Liver (tissue), 3 donors: ENCODE data around the gene ZNF99.
"Not testable (repeated sequence)": the region's sequence is repeated elsewhere in the genome, so short reads cannot be mapped to it uniquely, and the experiment has no call there.

ENCODE experiments used
- HNF4G ChIP-seq: IDR thresholded peaks from 2 replicates; pipeline ENCODE4 v1.6.1; 2016; ENCODE audit warnings: antibody characterized with exemption
- JUND ChIP-seq, 2 donors: IDR thresholded peaks; 2 replicates each; pipeline ENCODE4 v1.6.1; 2016; ENCODE audit warnings: antibody characterized with exemption in 2 of 2
- RAD21 ChIP-seq, 2 donors: IDR thresholded peaks; 2 replicates each; pipeline ENCODE4 v1.6.1; 2016; ENCODE audit warnings: antibody characterized with exemption in 2 of 2, mild to moderate bottlenecking in 2 of 2
- YY1 ChIP-seq: IDR thresholded peaks from 2 replicates; pipeline ENCODE4 v1.6.1; 2016; ENCODE audit warnings: antibody characterized with exemption, mild to moderate bottlenecking
- TF ChIP-seq, protein P1 (sequence below): fragments of 150-350 bp; IDR thresholded peaks from 2 replicates; pipeline ENCODE4 v1.5.1; 2017; ENCODE audit warnings: improper control_type of control experiment, low read depth, low read length; ENCODE audit not compliant: missing input control
- TF ChIP-seq, protein P2 (sequence below): IDR thresholded peaks from 2 replicates; pipeline ENCODE4 v1.6.1; 2016; ENCODE audit warnings: antibody characterized with exemption, mild to moderate bottlenecking
- TF ChIP-seq, protein P3 (sequence below): IDR thresholded peaks from 2 replicates; pipeline ENCODE4 v1.6.1; 2016; ENCODE audit warnings: antibody characterized with exemption
- donor health status: healthy.
- donor health status: healthy.

DNA sequence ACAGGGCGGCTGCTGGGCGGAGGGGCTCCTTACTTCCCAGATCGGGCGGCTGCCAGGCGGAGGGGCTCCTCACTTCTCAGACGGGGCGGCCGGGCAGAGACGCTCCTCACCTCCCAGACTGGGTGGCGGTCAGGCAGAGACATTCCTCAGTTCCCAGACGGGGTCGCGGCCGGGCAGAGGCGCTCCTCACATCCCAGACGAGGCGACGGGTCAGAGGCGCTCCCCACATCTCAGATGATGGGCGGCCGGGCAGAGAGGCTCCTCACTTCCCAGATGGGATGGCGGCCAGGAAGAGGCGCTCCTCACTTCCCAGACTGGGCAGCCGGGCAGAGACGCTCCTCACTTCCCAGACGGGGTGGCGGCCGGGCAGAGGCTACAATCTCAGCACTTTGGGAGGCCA, 80.9 kb downstream of the ZNF99 start:
- TF ChIP-seq, protein P1, sequence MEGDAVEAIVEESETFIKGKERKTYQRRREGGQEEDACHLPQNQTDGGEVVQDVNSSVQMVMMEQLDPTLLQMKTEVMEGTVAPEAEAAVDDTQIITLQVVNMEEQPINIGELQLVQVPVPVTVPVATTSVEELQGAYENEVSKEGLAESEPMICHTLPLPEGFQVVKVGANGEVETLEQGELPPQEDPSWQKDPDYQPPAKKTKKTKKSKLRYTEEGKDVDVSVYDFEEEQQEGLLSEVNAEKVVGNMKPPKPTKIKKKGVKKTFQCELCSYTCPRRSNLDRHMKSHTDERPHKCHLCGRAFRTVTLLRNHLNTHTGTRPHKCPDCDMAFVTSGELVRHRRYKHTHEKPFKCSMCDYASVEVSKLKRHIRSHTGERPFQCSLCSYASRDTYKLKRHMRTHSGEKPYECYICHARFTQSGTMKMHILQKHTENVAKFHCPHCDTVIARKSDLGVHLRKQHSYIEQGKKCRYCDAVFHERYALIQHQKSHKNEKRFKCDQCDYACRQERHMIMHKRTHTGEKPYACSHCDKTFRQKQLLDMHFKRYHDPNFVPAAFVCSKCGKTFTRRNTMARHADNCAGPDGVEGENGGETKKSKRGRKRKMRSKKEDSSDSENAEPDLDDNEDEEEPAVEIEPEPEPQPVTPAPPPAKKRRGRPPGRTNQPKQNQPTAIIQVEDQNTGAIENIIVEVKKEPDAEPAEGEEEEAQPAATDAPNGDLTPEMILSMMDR, result not testable (repeated sequence)
- TF ChIP-seq, protein P2, sequence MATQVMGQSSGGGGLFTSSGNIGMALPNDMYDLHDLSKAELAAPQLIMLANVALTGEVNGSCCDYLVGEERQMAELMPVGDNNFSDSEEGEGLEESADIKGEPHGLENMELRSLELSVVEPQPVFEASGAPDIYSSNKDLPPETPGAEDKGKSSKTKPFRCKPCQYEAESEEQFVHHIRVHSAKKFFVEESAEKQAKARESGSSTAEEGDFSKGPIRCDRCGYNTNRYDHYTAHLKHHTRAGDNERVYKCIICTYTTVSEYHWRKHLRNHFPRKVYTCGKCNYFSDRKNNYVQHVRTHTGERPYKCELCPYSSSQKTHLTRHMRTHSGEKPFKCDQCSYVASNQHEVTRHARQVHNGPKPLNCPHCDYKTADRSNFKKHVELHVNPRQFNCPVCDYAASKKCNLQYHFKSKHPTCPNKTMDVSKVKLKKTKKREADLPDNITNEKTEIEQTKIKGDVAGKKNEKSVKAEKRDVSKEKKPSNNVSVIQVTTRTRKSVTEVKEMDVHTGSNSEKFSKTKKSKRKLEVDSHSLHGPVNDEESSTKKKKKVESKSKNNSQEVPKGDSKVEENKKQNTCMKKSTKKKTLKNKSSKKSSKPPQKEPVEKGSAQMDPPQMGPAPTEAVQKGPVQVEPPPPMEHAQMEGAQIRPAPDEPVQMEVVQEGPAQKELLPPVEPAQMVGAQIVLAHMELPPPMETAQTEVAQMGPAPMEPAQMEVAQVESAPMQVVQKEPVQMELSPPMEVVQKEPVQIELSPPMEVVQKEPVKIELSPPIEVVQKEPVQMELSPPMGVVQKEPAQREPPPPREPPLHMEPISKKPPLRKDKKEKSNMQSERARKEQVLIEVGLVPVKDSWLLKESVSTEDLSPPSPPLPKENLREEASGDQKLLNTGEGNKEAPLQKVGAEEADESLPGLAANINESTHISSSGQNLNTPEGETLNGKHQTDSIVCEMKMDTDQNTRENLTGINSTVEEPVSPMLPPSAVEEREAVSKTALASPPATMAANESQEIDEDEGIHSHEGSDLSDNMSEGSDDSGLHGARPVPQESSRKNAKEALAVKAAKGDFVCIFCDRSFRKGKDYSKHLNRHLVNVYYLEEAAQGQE, result not testable (repeated sequence)
- TF ChIP-seq JUND (IDR thresholded peaks at IDR 0.05); YY1; RAD21 (IDR thresholded peaks at IDR 0.05); HNF4G: not testable (repeated sequence)
- TF ChIP-seq, protein P3, sequence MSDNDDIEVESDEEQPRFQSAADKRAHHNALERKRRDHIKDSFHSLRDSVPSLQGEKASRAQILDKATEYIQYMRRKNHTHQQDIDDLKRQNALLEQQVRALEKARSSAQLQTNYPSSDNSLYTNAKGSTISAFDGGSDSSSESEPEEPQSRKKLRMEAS, result not testable (repeated sequence)
